Posterior vena cava (tissue), 2 donors: ENCODE results near the gene SARM1. TPM values are rescaled to one million over a fixed set of nuclear protein-coding genes. Genes with fewer than 3 reads are reported as not detected.
"Not testable (repeated sequence)": the region's sequence is repeated elsewhere in the genome, so short reads cannot be mapped to it uniquely, and the experiment has no call there.

ENCODE experiments used
- DNase-seq: peaks from one replicate; pipeline ENCODE4 v3.0.0-alpha.2; 2020; ENCODE audit warnings: low spot score
- intact Hi-C, 2 donors: fragments of 100-400 bp; cut with DNase I; formaldehyde crosslinking; loops; one replicate each; pipeline versions ENCODE4 v1.14.1 to v1.14.2; 2022 to 2023
- total RNA-seq, 2 donors: library from RNA; stranded (reverse); fragmentation: NEBNext Ultra II Directional; extraction: Animal tissue kit (Norgen Biotek cat#: 25700); gene quantifications; one replicate each; pipeline ENCODE4 v1.2.1, GENCODE V29; 2021
- donor health status: DM: yes; HTN: yes; CAD: no.
- donor health status: DM: yes; HTN: yes; CAD: no.

SARM1 gene
- total RNA-seq, 2 donors from 2014 or later, result 15.0 to 16.1 TPM

DNA sequence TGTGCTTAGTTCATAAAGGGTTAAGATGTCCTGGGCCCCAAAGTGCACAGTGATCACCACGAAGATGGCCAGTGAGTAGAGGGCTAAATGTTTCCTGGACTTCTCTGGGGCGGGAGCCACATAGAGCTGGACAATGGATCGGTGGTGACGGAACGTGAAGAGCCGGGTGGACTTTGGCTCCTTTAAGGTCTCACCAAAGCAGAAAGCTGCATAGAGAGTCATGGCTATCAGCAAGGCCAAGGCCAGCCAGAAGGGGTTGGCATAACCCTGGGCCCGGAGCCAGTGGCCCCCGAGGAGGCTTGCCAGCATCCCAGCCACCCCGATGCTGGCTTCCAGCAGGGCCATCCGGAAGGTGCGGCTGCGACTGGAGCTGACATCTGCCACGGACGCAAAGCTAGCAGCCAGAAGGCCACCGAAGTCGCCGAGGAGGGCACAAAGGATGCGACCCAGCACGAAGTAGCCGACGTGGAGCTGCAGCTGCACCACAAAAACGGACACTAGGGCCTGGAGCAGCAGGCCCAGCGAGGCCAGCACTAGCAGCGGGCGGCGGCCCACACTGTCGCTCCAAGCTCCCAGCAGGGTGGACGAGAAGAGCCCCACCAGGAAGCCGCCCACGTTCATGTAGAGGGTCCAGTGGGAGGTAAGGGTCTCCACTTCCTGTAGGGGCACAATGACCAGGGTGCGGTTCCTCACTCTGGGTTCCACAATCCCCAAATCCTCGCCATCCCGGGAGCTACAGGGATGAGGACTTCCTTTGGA lies 33.5 kb downstream of the SARM1 start:
- intact Hi-C loops, result no loop called here
- no peak for DNase-seq

DNA sequence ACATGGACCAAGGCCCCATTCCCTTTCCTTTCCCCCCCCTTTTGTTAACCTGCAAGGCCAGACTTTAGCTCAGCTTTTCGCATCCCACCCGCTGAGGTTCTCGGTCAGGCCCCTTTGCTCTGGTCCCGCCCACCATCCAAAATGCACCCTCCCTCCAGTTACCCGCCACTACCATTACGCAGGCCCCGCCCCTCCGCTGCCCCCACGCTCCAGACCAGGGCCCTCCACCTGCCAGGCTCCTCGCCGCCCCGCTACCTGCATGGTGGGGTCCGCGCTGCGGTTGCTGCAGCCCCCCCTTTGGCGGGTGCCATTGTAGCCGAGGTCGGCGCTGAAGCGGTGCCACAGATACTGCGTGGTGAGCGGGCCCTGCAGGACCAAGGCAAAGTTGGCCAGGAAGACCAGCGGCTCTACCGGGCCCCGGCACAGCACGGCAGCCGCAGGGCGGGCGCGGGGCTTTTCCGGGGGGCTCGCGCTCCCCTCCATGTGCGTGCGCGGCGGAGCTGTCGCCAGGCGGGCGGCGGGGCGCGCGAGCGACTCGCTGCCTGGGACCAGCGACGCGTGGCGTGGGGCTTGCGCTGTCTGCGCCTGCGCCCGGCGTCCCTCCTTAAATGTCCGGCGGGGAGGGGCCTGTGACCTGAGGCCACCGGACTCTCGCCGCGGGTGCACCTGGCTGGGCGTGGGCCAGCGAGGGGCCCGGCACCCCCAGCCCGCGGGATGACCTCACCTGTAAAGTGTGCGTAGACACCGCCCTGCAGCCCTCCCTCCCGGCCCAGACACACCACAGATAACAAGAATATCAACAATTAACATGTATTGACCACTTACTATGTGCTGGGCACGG lies 34.4 kb downstream of the SARM1 start, which contains the start of gene SLC46A1:
SLC46A1 (minus strand) TSS at position 581 of the 841 bp plus-strand sequence; CDS start at position 483, 98 bp downstream.
- peak; percentile 85 for DNase-seq
- intact Hi-C loops, result no loop called here

DNA sequence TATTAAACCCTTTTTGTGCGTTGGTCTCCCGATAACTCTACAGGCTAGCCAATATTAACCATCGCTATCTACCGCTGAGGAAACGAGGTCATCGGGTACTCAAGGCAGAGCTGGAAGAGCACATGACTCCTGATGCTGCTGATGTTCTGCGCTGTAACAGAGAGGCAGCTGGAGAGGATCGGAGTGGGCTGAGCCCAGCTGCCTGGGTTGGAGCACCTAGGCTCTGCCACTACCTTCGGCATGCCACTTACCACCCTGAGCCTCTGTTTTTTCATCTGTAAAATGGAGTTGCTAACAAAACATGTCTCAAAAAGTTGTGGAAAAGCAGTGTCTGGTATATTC lies 35.0 kb downstream of the SARM1 start:
- no peak for DNase-seq
- intact Hi-C loops, result no loop called here

DNA sequence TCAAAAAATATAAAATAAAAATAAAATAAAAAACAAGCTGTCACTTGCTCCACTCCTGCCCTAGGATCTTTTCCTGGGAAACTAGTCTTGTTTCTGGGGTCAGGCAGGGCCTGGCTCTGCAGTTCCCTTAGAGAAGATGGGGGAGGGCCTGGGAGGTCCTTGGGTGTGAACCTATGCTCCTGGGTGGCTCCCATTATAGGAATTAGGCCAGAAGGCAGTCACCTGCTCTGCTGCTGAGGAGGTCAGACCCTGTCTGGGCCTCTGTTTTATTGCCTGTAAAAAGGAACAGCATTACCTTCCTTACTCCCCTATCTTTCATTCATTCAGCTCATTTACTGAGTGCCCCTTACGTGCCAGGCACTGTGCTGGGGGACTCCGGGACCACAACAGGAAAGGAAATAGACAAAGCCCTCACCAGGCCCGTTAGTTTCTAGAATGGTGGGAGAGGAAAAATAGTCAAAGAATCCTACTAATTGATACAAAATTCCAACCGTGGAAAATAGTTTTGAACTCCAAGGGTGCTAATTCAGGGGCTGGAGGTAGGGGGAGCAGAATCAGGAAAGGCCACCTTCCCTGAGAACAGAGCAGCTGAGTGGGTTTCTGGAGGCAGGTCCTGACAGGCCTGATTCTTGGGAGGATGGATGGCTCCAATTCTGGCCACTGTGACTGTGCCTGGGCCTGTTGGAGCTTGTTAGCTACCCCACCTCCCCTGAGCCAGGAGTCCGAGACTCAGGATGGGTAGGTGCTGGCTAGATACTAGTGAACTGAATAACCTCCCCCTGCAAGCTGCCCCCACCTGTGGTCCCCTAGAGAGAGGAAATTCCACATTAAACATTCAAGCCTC lies 35.9 kb downstream of the SARM1 start:
- intact Hi-C loops, result no loop called here
- DNase-seq, result no peak

DNA sequence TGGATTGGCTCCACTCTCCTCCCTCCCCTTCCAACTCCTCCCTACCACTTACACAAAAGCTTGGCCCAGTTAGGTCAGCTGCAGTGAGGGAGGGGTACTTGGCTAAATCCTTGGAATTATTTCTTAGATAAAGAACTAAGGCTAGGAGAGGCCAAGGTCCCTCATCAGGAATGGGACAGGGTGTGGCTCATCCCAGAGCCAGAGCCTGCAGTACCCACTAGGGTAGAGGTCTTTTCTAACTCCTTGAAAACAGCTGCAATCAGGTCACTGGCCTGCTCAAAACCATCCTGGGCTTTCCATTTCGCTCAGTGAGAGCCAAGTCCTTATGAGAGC lies 36.4 kb downstream of the SARM1 start:
- no peak for DNase-seq
- intact Hi-C loops, result no loop called here

DNA sequence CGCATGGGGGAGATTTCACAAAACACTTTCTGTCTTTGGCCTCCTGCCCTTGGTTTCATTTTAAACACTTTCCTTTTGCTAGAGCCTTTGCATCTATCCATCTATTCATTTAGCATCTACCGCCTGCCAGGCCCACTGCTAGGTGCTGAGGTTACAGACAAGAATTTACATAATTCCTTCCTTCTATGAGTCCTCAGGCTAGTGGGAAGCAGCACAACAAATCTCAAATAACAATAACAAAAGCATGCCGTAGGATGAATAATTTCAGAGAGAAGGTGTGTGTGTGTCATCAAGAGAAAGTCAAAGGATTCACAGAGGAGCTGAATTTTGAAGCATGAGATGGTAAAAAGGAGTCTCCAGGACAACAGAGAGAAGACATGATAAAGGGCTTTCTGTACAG lies 40.6 kb downstream of the SARM1 start:
- intact Hi-C loops, result no loop called here
- DNase-seq, result no peak

DNA sequence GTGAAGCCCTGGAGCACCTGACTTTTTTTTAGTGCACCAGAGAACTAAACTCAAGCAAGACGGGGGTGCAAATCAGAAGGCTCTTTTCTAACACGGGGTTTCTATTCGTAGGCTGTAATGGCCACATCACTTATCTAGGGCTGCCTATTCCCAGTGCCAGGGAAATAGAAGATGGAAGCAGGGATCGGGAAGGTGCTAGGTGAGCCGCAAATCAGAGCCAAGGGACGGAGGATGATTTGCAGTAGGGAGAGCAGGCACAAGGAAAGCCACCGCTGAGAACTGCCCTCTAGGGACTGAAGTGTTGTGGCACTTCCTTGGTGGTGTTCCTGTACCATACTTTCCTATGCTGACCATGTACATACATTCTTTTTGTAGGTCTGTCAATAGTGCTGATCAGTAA lies 42.3 kb downstream of the SARM1 start:
- no peak for DNase-seq
- intact Hi-C loops, result no loop called here

DNA sequence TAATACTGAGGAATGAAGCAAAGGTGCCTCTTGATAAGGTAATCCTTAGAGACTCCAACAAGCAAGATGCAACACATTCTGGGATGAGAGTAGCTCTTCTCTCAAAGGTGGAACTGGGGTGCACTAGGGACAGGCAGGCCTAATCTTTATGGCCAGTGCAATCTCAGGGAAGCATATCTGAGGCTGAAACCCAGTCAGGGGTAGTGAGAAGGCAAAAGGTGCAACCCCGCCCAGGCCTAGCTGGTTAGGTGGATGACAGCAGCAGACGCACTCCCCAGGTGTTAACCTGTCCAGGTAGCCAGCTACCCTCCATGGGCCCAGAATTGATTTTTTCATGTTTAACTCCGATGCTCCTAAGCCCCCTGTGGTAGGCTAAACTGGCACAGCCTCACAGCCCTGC lies 44.4 kb downstream of the SARM1 start:
- intact Hi-C loops, result no loop called here

DNA sequence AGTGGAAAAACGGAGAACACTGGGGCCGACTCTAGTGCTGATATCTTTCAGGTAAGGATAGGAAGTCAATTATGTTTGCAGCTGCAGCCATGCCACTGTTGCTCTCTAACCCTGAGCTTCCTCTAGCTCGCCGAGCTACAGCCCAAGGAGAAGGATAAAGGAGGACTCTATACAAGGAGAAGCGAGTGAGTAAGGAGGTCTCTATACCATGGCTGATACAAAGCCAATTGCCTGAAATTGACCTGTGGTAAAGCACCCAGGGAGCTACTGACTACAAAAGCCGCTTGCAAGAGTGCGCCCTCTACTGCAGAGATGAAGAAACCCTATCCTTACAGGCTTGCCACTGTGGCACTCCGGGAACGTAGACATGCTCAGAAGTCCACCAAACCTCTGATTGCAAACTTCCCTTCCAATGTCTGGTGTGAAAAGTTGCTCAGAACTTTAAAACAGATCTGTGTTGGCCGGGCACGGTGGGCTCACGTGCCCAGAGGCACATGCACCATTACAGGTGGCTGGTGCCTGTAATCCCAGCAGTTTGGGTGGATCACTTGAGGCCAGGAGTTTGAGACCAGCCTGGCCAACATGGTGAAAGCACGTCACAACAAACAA lies 45.3 kb downstream of the SARM1 start:
- intact Hi-C loops, result no loop called here
- DNase-seq, result no peak

More for the DNA sequence above, 44.4 kb downstream of the SARM1 start:
- DNase-seq, result no peak

DNA sequence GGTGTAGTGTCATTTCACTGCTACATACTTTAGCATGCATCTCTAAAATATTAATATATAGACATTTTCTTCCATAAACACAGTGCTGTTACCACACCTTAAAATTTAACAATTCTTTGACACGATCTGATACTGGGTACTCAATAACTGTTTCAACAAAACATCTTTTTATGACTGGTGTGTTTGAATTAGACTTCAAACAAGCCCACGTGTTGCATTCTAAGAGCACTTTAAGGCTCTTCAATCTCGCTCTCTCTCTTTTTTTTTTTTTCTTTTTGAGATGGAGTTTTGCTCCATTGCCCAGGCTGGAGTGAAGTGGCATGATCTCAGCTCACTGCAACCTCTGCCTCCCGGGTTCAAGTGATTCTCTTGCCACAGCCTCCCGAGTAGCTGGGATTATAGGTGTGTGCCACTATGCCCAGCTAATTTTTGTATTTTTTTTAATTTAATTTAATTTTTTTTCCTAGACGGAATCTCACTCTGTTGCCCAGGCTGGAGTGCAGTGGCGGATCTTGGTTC lies 50.4 kb downstream of the SARM1 start:
- DNase-seq, result no peak
- intact Hi-C loops, result no loop called here

DNA sequence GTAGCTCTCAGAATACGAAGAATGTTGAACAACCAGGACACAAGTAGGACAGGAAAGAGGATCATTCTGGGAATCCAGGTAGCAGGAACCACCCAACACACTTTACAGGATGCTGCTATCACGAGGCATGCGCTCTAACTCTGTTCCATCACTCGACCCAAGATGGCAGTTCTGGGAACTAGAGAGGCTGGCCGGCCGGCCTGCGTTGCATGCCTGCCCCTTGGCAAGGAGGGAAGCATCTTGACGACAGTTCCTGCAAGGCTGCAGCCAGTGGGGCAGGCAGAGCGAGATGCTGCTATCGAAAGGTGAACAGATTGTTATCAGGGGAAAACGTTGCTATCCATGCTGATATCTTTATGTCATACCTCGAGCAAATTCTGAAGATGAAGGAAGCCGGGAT lies 53.7 kb downstream of the SARM1 start:
- intact Hi-C loops, result no loop called here
- DNase-seq, result no peak

DNA sequence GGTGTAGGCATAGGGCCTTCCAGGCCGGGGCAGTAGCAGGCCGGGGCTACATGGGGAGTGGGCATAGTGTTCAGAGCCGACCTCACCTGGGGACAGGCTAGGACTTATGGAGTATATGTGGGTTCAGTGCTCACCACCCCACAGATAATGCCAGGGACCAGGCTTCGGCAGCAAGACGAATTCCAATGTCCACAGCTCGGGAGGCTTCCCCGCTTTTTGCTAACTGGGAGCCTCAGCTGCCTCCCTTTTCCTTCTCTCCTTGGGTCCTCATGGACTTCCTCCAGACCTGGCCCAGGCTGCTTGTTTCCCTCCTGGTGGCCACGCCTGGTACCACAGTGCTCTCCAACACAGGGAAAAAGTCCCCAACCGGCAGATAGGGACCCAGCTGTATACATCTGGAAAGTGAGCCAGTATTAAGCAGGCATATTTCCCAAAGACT lies 54.6 kb downstream of the SARM1 start:
- DNase-seq, result no peak
- intact Hi-C loops, result no loop called here

DNA sequence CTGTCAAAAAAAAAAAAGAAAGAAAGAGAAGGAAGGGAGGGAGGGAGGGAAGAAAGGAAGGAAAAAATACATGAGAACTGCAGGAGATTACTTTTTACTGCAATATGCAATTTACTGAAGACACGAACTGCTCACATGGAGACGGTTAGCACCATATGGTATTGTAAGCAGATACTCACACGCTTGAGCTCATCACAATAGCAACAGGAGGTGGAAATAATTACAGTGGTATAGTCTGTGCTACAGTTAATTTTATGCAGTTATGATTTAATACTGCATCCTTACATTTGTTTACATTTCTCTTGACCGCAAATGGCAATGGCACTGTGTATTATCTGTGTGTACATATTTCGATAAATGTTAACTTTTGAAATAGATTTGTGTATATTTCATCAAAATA lies 55.9 kb downstream of the SARM1 start:
- intact Hi-C loops, result no loop called here
- no peak for DNase-seq

DNA sequence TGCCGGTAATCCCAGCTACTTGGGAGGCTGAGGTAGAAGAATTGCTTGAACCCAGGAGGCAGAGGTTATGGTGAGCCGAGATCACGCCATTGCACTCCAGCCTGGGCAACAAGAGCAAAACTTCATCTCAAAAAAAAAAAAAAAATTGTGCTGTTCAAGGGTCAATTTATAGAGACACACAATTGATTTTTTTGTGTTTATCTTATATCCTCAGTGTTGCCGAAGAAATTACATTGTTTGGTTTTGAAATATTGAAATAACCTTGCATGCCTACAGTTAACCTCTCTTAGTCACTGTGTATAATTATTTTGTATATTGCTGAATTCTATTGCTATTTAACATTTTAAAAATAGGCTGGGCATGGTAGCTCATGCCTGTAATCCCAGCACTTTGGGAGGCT lies 56.5 kb downstream of the SARM1 start:
- intact Hi-C loops, DNase-seq: not testable (repeated sequence)

DNA sequence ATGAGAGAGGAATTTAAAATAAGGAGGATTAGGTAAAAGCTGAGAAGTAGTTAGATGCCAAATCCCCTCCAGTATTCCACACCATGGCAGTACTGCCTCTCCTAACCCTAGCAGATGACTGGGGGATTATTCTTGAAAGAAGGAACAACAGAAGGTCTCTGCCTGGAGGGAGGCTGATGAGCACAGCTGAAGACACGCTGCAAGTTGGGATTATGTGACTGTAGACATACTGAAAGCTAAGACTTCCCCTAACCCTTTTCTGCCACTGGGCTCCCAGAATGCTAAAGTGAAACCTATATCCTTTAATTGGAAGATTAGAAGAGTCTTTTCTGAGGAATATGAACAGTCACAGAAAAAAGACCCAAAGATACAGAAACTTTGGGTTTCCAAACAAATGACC lies 62.2 kb downstream of the SARM1 start:
- DNase-seq, result no peak
- intact Hi-C loops, result loop anchor here in 1 of 2 donors (5.0 kb wide), 1 partner anchor 181 kb away; no protein-coding TSS in a partner anchor

DNA sequence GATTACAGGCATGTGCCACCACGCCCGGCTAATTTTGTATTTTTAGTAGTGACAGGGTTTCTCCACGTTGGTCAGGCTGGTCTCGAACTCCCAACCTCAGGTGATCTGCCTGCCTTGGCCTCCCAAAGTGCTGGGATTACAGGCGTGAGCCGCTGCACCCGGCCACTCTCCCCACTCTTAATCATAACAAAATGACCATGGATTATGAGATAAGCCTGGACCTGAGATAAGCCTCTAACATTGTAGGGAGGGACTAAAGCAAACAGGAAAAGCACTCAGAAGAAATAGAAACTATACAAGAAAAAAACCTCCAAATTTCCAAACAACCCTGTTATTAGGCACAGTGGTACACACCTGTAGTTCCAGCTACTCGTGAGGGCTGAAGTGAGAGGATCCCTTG lies 62.8 kb downstream of the SARM1 start:
- intact Hi-C loops, result loop anchor here in 1 of 2 donors (5.0 kb wide), 1 partner anchor 182 kb away; no protein-coding TSS in a partner anchor
- not testable (repeated sequence) for DNase-seq

DNA sequence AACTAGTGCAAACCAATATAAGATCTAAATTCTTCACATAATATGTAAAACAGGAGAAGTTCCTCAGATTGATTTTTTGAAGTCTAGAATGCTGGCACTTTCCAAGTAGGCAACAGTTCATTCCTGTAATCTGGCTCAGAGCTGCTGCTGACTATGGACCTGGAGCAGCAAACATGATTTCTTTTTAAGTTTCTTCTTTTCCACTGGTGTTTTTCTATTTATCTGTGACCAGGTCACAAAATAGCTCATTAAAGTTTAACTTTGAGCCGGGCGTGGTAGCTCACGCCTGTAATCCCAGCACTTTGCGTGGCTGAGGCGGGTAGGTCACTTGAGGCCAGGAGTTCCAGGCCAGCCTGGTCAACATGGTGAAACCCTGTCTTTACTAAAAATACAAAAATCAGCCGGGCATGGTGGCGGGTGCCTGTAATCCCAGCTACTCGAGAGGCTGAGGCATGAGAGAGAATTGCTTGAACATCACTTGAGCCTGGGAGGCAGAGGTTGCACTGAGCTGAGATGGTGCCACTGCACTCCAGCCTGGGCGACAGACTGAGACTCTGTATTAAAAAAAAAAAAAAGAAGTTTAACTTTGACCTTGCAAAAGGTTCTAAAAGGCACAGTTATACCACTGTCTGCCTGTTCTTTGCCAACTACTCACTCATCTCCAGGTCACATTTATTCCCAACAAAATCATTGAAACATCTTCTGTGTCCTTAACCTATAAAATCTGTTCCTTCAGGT lies 72.6 kb downstream of the SARM1 start:
- intact Hi-C loops, result loop anchor here in 1 of 2 donors (10.0 kb wide), 1 partner anchor 71 kb away; no protein-coding TSS in a partner anchor
- DNase-seq, result no peak

DNA sequence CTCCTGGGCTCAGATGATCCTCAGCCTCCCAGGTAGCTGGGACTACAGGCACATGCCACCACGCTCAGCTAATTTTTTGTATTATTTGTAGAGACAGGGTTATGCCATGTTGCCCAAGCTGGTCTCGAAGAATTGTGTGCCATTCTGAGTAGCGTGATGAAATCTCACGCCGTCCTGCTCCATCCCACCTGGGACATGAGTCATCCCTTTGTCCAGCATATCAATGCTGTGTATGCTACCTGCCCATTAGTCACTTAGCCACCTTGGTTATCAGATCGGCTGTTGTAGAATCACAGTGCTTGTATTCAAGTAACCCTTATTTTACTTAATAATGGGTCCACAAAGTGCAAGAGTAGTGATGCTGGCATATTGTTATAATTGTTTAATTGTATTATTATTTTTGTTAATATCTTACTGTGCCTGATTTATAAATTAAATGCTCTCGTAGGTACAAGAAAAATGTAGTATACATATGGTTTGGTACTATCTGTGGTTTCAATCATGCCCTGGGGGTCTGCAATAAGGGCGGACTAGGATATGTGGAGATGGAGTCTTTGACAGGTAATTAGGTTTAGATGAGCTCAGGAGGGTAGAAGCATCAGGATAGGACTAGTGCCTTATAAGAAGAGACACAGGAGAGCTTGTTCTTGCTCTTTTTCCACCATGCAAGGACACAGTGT lies 75.4 kb downstream of the SARM1 start:
- no peak for DNase-seq
- intact Hi-C loops, result loop anchor here in 1 of 2 donors (10.0 kb wide), 1 partner anchor 68 kb away; no protein-coding TSS in a partner anchor
